CD4-positive, alpha-beta T cell treated with Interleukin-17A for 4 hours (primary cell): ENCODE data around the gene IFNAR2.
A peak's percentile ranks its signal among the peaks of the same experiment; 100 is the strongest.
"Not testable (repeated sequence)": the region's sequence is repeated elsewhere in the genome, so short reads cannot be mapped to it uniquely, and the experiment has no call there.

Experiments used
- DNase-seq: peaks from one replicate; pipeline ENCODE4 v3.0.0-alpha.2; 2020; ENCODE audit warnings: mixed read lengths

Gene IFNAR2

DNA sequence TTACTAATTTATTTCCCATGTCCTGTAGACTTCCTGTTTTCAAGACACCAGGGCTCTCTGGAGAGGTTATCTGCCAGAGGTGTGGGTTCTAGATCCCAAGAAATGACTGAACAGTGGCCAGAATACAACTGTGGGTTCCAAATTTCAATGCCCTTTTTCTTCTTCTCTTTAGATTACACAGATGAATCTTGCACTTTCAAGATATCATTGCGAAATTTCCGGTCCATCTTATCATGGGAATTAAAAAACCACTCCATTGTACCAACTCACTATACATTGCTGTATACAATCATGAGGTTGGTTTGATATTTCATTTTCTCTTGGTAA is 15.0 kb downstream of the IFNAR2 start:
- DNase-seq, result no peak

DNA sequence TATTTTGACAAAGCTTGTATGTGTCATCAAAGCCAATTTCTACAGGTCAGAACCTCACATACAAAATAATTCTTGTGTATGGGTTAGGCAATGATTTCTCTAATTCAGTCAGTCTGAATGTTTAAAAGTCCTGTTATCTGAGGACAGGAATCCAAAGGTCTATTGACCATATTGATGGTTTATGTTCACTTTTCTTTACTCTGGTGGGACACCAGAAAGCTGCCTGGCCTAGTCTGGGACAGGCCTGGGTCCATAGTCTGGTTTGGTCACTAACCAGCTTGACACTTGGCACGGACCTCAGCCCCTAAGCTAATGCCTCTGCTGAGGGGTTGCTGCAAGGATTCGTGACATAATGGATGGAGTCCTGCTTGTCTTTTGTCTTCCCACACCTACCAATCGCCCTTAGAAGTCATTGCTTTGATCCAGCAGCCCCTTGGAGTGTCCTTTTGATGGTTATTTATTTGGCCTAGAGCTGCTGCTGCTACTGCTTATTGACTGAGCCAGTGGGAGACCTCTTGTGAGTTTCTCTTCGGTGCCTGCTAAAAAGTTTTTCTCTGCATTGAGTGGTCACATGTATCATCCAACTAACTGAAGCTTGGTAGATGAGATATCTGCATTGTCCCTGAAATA is 15.7 kb downstream of the IFNAR2 start:
- no peak for DNase-seq

DNA sequence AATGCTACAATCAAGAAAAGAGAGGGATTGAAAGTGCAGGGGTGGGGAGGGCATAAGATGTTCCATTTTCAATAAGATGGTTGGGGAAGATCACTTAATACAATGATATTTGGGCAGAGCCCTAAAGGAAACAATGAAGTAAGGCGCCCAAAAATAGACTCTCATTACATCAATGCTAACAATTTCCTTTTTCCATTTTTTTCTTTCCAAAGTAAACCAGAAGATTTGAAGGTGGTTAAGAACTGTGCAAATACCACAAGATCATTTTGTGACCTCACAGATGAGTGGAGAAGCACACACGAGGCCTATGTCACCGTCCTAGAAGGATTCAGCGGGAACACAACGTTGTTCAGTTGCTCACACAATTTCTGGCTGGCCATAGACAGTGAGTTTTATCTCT is 16.8 kb downstream of the IFNAR2 start:
- no peak for DNase-seq

DNA sequence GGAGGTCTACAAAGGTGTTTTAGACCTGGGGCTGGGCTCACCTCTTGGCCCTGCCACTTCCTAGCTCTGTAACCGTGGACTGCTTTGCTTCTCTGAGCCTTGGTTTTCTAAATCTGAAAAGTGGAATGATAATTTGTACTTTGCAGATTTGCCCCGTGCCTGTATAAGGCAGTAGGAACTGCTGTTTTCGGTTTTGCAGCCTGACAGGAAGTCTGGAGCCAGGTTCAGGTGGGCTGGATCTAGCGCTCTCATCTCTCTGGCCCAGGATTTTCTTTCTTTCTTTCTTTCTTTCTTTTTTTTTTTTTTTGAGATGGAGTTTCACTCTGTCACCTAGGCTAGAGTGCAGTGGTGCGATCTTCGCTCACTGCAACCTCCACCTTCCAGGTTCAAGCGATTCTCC is 17.2 kb downstream of the IFNAR2 start:
- DNase-seq, result peak; percentile 45

DNA sequence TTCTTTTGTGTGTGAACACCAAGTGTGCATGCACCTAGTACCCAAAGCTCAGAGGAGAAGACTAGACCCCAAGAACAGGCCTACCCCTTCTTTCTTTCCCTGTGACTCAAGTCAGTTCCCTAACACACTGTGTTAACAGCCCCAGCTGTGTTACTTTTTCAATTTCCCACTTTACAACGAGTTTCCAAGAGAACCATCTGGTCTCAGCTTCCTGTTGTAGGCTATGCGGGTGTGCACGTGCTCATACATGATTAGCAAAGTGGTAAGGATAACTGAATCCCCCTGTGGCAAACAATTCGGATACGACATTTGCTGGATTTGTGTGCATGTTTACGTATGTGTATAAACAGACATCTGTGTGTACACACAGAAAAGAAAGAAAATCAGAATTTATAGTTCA is 17.9 kb downstream of the IFNAR2 start:
- no peak for DNase-seq

DNA sequence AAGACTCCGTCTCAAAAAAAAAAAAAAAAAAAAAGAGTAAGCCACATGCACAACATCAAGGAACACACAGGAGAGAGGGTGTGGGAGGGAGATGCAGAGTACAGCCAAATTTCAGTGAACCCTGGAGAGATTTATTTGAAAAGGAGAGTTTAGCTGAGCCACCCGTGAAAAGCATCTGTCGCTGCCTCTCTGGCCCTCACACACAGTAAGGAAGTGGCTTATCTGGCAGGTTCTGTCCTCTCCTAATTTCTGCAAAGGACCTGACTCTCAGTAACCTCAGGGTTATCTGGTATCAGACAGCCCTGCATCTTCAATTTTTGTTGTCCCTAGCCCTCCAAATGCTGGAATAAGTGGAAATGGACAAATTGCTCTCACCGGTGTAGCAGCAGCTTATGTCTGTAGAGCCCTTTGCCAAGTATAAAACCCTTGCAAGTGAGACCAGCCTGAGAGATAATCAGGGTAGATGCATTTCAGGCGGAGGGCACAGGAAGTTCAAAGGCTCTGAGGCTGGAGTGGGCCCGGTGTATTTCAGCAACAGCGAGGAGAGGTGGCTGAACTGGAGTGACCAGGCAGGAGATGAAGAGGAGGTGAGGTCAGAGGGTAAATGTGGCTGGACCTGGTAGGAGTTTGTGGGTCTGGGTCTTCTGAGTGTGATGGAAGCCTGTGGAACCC is 19.7 kb downstream of the IFNAR2 start:
- DNase-seq, result no peak

DNA sequence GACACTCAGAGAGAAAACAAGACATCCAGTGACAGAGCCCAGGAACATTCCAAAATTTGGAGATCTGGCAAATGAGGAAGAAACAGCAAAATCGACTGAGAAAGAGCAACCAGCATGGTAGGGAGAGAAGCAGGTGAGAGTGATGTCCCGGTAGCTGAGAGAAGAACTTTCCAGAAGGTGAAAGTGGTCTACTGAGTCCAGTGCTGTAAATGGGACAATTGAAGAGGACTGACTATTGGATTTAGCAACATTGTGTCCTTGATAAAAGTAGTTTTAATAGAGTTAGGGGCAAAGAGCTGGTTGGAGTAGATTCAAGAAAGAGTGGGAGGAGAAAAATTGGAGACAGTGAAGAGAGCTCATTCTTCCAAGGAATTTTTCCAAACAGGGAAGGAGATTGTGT is 21.4 kb downstream of the IFNAR2 start:
- DNase-seq, result no peak

DNA sequence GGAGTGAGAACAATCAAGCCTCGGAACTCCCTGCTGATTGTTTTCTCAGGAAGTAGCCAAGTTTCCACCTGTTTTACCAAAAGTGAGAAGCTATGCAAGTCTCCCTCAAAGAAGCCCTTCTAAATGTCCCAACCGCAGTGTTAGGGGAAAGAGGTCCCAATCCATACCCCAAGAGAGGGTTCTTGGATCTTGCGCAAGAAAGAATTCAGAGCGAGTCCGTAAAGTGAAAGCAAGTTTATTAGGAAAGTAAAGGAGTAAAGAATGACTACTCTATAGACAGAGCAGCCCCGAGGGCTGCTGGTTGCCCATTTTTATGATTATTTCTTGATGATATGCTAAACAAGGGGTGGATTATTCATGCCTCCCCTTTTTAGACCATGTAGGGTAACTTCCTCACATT is 23.6 kb downstream of the IFNAR2 start:
- DNase-seq, result not testable (repeated sequence)

DNA sequence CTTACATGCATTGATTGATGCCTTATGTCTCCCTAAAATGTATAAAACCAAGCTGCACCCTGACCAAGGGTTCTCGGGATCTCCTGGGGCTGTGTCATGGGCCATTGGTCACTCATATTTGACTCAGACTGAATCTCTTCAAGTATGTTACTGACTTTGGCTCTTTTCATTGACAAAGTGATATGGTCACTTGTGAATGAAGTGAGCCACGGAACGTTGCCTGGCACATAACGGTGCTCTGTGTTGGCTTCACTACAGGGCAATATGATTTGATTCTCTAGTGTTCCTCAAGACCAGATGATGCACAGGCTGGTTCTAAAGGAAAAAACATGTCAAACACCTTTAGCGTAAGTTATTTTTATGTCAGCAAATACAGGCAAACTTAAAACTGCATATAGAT is 25.0 kb downstream of the IFNAR2 start:
- DNase-seq, result no peak

DNA sequence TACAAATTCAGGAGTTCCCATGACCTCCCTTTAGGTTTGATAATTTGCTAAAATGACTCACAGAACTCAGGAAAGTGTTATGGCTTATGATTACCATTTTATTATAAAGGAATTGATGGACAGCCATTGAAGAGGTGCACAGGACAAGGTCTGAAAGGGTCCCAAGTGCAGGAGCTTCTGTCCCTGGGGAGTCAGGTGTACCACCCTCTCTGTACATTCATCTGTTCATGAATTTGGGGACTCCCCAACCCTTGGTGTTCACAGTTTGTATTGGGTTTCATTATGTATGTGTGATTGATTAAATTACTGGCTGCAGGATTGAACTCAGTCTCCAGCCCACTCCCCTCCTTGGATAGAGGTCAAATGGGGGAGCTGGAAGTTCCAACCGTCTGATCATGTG is 25.7 kb downstream of the IFNAR2 start:
- no peak for DNase-seq

DNA sequence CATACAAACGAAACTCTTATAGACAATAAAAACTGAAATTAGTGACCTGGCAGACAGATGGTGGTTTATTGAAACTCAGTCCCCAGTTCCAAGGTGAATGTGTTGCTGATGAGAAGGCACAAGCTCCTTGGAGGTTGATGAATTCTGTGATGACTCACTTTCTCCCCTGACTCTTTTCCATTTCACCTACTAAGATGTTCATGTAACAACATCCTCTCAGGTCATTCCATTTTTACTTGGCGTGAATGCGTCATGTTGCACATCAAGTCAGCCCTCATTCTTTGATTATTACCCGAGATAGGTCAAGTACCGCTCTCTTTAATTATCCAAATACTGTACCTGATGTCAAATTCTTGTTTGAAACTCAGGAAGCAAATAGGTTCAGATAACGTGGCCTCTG is 26.3 kb downstream of the IFNAR2 start:
- DNase-seq, result peak; percentile 30

DNA sequence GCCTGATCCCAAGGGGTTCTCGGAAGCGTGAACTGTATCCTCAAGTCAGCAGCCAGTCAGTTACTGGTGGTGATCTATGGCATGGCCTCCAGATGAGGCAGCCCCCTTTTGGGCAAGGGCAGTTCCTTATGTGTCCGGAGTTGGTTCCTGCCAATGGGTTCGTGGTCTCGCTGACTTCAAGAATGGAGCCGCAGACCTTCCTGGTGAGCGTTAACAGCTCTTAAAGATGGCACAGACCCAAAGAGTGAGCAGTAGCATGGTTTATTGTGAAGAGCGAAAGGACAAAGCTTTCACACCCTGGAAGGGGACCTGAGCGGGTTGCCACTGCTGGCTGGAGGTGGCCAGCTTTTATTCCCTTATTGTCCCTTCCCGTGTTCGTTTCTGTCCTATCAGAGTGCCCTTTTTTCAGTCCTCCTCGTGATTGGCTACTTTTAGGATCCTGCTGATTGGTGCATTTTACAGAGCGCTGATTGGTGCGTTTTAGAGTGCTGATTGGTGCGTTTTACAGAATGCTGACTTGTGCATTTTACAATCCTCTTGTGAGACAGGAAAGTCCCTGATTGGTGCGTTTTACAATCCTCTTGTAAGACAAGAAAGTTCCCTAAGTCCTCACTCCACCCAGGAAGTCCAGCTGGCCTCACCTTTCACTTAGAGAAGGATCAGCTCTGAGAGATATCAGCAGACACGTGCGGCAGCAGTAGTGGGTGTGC is 27.5 kb downstream of the IFNAR2 start:
- DNase-seq, result no peak

DNA sequence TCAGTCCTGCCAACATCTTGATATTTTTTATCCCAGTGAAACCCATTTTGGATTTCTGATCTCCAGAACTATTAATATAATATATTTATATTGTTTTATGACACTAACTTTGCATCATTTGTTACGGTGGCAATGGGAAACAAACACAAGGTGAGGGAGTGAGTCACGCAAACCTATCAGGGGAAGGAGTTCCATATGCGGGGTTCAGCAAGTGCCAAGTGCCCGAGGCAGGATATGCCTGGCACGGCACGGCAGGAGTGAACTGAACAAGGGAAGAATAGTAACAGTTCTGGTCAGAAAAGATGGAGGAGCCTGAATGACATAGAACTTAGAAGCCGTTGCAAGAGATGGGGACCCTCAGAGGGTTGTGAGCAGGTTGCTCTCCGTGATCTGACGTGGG is 28.7 kb downstream of the IFNAR2 start:
- no peak for DNase-seq

DNA sequence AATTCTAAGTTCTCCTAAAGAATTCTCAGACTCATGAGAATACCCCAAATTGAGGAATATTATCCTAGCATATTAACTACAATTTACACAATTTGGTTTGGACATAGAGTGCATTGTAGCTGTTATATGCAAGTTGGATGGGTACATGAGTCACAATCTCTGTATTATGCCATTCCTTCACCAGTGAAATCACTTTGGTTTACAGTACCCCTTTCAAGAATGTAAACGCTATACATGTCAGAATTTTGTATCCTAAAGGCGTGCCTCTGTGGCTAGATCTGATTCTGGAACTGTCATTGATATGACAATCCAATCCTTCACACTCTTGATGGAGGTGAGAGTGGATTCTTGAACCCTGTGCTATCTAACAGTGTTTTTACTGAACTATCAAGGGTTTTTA is 29.7 kb downstream of the IFNAR2 start:
- DNase-seq, result no peak

DNA sequence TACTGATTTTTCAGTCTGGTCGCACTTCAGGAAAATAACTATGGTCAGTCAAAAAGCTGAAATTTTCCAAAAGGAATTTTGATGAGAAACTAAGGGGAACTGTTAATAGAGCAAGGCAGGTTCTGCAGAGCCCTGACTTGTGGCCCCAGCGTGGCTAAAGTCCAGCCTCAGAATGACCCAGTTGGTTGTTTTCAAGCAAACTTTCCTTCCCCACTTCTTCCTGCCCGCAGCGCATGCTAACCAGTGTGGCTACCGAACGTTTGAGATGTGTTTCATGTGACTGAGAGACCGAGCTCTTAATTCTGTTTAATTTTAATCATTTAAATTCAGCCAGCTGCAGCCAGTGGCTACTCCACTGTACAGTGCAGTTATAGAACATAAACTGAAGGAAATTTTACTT is 30.3 kb downstream of the IFNAR2 start:
- DNase-seq, result no peak

DNA sequence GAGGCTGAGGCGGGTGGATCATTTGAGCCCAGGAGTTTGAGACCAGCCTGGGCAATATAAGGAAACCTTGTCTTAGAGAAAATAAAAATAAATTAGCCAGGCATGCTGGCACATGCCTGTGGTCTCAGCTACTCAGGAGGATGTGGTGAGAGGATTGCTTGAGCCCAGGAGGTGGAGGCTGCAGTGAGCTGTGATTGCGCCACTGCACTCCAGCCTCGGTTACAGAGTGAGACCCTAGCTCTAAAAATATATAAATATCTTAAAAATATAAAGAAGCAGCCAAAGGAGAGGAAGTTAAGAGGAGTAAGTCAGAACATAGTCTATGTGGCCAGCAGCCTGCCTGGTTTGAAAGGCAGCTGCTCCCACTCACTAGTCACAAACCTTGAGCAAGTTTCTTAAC is 31.9 kb downstream of the IFNAR2 start:
- peak; percentile 39 for DNase-seq

DNA sequence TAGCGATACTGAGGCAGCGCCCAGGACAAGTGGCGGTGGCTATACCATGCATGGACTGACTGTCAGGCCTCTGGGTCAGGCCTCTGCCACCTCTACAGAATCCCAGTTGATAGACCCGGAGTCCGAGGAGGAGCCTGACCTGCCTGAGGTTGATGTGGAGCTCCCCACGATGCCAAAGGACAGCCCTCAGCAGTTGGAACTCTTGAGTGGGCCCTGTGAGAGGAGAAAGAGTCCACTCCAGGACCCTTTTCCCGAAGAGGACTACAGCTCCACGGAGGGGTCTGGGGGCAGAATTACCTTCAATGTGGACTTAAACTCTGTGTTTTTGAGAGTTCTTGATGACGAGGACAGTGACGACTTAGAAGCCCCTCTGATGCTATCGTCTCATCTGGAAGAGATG is 33.2 kb downstream of the IFNAR2 start:
- DNase-seq, result no peak

DNA sequence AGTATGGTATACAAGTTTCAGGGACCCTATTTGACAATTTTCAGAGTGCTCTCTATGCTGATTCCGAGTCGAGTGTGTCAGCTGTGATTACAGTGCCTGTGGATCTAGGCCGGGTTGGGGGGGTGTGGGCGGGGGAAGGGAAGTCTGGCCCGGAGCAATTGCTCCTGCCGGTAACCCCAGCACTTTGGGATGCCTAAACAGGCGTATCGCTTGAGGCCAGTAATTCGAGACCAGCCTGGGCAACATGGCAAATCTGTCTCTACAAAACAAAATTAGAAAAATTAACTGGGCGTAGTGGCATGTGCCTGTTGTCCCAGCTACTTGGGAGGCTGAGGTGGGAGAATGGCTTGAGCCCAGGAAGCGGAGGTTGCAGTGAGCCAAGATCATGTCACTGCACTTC is 34.8 kb downstream of the IFNAR2 start:
- DNase-seq, result no peak

DNA sequence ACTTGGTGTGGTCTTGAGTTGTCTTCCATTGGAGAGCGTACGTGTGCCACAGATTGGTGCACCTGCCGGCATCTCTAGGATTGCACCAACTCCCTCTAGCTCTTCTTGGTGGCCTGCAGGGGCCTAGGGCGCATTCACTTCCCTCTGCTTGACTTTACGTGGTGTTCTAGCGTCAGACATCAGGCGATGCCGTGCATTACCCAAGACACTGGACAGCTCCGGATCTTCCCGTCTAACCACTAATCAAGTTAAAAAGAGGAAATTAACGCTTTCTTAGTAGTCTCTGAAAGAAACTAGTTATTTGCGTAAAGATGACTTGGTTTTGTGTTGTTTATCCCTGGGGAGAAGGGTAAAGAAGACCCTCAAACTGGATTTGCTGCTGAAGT is 35.9 kb downstream of the IFNAR2 start:
- peak; percentile 46 for DNase-seq

DNA sequence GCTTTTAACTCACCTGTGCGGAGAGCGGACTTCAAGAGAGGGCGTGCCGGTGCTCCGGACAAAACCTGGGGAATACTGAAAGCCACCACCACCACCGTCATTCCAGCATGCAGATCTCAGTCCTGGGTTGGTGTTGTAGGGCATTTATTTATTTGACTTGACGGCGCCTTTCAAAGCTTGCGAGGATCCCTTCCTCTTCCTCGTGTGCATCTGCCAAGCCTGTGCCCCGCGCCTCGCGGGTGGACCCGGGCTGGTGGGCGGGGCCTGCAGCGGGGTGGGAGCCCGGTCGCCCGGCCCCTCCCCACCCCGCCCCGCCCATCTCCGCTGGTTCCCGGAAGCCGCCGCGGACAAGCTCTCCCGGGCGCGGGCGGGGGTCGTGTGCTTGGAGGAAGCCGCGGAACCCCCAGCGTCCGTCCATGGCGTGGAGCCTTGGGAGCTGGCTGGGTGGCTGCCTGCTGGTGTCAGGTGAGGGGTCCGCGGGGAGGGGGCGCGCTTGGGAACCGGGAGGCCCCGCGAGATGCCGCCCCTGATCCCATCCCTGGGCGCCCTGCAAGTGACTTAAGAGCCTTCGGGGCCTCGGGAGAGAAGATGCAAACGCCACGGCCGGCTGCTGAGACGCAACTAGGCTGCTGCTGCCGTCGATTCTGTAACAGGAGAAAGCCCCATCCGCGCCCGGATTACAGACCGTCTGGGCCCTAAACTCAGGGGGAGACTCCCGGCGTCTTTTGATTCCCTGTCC is 36.5 kb downstream of the IFNAR2 start, which contains the start of gene IL10RB:
Gene IL10RB (plus strand): TSS at position 318 of the 739 bp plus-strand sequence. CDS start 99 bp downstream, at position 417.
- peak; percentile 89 for DNase-seq

DNA sequence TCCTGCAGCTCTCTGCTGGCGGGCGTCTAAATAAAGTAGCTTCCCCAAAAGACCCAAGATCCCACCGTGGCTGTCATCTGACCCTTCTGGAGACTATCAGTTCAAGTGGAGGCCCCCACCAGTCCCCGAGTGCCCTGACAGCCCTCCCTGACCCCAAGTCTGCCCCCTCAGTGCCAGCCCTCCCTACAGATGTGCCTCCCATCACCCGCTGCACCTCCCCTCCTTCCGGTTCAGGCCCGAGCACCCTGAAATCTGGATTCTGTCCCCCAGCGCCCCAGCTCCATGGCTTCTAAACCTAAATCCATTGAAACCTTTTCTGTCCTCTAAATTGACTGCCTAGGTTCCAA is 37.0 kb downstream of the IFNAR2 start:
- DNase-seq, result peak; percentile 60

DNA sequence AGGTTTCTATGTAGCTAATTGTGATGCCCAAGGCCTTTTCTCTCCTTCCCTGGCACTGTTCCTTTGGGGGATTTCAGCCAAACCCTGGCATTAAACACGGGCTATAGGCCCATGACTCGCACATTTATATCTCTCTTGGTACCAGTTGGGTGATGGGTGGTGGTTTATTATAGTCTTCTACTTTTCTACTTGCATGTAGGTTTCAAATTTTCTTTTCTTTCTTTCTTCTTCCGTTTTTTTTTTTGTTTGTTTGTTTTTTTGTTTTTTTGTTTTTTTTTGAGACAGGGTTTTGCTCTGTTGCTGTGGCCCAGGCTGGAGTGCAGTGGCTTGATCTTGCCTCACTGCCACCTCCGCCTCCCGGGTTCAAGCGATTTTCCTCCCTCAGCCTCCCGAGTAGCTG is 37.5 kb downstream of the IFNAR2 start:
- DNase-seq, result no peak

DNA sequence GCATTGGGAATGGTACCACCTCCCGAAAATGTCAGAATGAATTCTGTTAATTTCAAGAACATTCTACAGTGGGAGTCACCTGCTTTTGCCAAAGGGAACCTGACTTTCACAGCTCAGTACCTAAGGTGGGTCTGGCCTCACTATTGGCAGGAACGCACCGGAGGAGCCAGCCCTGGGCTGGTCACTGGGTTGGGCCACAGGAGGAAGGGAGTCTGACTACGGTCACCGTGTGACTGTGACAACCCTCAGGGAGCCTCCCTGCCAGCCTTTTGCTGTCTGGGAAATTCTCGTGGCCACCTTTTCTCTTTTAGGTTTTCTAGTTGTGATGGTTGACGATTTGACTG is 38.6 kb downstream of the IFNAR2 start:
- DNase-seq, result no peak
